Measurements from ENCODE around the gene NOP53.
"Not testable (repeated sequence)": the region's sequence is repeated elsewhere in the genome, so short reads cannot be mapped to it uniquely, and the experiment has no call there.

Gene NOP53

DNA sequence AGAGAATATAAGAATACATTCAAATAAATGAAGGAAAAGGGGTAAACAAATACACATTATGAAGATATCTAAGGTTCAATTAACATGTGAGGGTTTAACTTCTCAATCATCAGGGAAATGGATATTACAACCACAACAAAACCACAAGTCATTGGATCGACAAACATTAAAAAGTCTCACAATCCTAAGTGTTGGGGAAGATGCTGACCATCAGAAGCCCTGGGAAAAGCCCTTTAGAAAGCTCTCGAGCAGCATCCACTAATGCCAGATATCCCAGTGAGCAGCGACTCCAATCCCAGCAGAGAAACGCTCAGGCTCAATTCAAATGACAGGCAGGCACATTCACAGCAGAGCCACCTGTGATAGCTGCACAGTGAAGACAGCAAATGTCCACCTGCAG is 55.9 kb downstream of the NOP53 start:
- H3K36me3 ChIP-seq: no peaks in the 10 kb centered on the region
- no peak for DNase-seq
- TF ChIP-seq, protein P1, sequence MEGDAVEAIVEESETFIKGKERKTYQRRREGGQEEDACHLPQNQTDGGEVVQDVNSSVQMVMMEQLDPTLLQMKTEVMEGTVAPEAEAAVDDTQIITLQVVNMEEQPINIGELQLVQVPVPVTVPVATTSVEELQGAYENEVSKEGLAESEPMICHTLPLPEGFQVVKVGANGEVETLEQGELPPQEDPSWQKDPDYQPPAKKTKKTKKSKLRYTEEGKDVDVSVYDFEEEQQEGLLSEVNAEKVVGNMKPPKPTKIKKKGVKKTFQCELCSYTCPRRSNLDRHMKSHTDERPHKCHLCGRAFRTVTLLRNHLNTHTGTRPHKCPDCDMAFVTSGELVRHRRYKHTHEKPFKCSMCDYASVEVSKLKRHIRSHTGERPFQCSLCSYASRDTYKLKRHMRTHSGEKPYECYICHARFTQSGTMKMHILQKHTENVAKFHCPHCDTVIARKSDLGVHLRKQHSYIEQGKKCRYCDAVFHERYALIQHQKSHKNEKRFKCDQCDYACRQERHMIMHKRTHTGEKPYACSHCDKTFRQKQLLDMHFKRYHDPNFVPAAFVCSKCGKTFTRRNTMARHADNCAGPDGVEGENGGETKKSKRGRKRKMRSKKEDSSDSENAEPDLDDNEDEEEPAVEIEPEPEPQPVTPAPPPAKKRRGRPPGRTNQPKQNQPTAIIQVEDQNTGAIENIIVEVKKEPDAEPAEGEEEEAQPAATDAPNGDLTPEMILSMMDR (IDR thresholded peaks at IDR 0.05; ENCODE audit: low read depth, low read length): no peak
- H3K9me3 ChIP-seq: no peaks in the 10 kb centered on the region
- no peak overlapping the region for H3K4me3 ChIP-seq (ENCODE audit: low read depth, low read length)
- H3K27me3 ChIP-seq: no peaks in the 10 kb centered on the region; the same call in 1 of the 2 replicates
- no peaks in the 10 kb centered on the region for H3K4me1 ChIP-seq

- Histone ChIP-seq H3K36me3 (no peaks in the 10 kb centered on the region), H3K4me1 (no peaks in the 10 kb centered on the region), H3K9me3 (no peaks in the 10 kb centered on the region), H3K4me3 (ENCODE audit: low read depth, low read length) (no peak overlapping the region), H3K27me3 (no peaks in the 10 kb centered on the region; the same call in 1 of the 2 replicates)
- TF ChIP-seq, protein P1 (IDR thresholded peaks at IDR 0.05; ENCODE audit: low read depth, low read length): no peak
- no peak for DNase-seq
Observed at GRCh38 chr19:47802521-47803043, 57.2 kb downstream of the NOP53 start.

- not testable (repeated sequence) for H3K4me3 ChIP-seq (ENCODE audit: low read depth, low read length); DNase-seq; H3K4me1 ChIP-seq; H3K27me3 ChIP-seq; H3K36me3 ChIP-seq; H3K9me3 ChIP-seq
Observed at GRCh38 chr19:47803148-47803547, 57.8 kb downstream of the NOP53 start.

DNA sequence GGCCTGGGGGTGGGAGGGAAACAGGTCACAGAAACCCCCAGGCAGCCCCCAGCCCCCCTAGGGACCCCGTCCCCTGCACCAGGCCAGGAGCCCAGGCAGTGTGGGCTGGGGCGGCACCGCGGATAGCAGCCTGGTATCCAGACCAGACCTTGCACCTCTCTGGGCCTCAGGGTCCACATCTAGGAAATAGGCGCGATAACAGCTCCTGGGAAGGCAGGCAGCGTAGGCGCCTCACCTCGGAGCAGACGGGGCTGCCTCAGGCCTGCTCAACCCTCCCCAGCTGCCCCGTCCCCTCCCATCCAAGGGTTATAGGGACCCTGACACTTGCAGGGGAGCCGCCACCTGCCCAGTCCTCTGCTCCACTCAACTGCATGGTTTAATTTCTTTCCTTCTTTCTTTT is 58.3 kb downstream of the NOP53 start:
- not testable (repeated sequence) for H3K4me3 ChIP-seq (ENCODE audit: low read depth, low read length); H3K27me3 ChIP-seq; H3K9me3 ChIP-seq; H3K4me1 ChIP-seq; DNase-seq; H3K36me3 ChIP-seq

DNA sequence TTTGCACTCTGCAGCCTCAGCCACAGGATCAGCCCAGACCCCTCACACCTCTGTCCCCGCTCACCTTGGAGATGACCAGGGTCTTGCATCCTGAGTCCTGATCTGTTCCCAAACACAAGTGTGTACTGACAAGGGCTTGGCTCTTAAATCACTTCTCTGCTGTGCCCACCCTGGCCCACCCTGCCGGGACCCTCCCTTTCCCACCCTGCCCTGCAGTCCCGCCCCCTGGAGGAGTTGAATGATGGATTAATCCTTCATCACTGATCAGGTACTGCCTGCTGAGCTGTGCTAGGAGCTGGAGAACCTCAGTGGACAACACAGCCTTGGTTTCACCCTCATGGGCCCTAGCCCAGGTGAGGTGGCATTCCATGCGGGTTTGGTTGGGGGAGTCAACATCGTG is 59.1 kb downstream of the NOP53 start, which contains the start of gene TPRX1:
Gene TPRX1, minus strand, starts transcription at position 101 of the 400 bp plus-strand sequence. Its CDS starts 12 bp downstream, at position 89.
- not testable (repeated sequence) for DNase-seq; H3K4me3 ChIP-seq (ENCODE audit: low read depth, low read length); H3K36me3 ChIP-seq; H3K4me1 ChIP-seq; H3K9me3 ChIP-seq; H3K27me3 ChIP-seq

DNA sequence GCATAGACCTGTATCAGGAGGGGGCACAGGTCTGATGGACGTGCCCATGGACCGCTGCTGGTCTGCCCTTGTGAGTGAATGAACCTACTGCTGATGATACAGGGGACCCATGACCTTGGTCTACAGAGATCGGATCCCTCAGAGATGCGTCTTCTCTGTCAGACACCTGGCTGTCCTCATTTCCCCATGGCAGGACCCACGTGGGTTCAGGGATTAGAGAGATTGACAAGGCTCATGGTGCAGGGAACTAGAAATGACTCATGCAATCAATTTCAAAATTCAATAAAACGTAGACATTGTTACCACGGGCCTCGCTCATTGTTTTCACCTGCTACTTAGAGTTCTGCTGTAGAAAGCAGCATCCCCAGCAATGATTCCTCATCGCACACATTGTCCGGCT is 60.0 kb downstream of the NOP53 start:
- Histone ChIP-seq H3K9me3 (no peaks in the 10 kb centered on the region), H3K36me3 (no peaks in the 10 kb centered on the region), H3K4me3 (ENCODE audit: low read depth, low read length) (no peak overlapping the region), H3K27me3 (no peaks in the 10 kb centered on the region), H3K4me1 (no peaks in the 10 kb centered on the region)
- DNase-seq: no peak
- TF ChIP-seq, protein P1 (IDR thresholded peaks at IDR 0.05; ENCODE audit: low read depth, low read length): no peak

DNA sequence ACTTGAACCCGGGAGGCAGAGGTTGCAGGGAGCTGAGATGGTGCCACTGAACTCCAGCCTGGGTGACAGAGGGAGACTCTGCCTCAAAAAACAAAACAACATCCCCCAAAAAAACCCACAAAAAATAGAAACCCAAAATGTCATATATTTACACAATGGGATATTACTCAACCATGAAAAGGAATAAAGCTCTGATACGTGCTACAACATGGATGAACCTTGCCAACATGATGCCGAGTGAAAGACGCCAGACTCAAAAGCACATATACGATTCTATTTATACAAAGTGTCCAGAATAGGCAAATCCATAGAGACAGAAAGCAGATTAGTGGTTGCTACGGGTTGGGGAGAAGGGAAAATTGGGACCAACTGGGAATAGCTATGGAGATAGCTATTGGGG is 61.1 kb downstream of the NOP53 start:
- no peaks in the 10 kb centered on the region for H3K27me3 ChIP-seq
- no peaks in the 10 kb centered on the region for H3K4me1 ChIP-seq
- DNase-seq: no peak
- no peak overlapping the region for H3K4me3 ChIP-seq (ENCODE audit: low read depth, low read length)
- no peaks in the 10 kb centered on the region for H3K9me3 ChIP-seq
- no peaks in the 10 kb centered on the region for H3K36me3 ChIP-seq
- TF ChIP-seq, protein P1 (IDR thresholded peaks at IDR 0.05; ENCODE audit: low read depth, low read length): no peak
